Hepatocyte (in vitro differentiated cells): ENCODE measurements around the gene PMPCB. TPM values are rescaled to one million over a fixed set of nuclear protein-coding genes. Genes with fewer than 3 reads are reported as not detected.
A peak's percentile ranks its signal among the peaks of the same experiment; 100 is the strongest.

ENCODE experiments used
- DNase-seq: peaks from one replicate; pipeline ENCODE4 v3.0.0-alpha.2; 2016; ENCODE audit warnings: low spot score
- H2AFZ ChIP-seq: fragments of 200-600 bp; sonication (generic); 2 replicates; pipeline ENCODE4 v1.6.0; 2016; ENCODE audit warnings: antibody characterized with exemption, mild to moderate bottlenecking
- H3K27ac ChIP-seq: fragments of 200-600 bp; sonication (generic); 2 replicates; pipeline ENCODE4 v1.5.1; 2016; ENCODE audit warnings: mild to moderate bottlenecking
- H3K27me3 ChIP-seq: fragments of 200-600 bp; sonication (generic); 2 replicates; pipeline ENCODE4 v1.6.1; 2016
- H3K36me3 ChIP-seq: fragments of 200-600 bp; sonication (generic); replicated peaks from 2 replicates; pipeline ENCODE4 v1.5.1; 2016; ENCODE audit warnings: low read depth; ENCODE audit not compliant: insufficient read depth
- H3K4me1 ChIP-seq: fragments of 200-600 bp; sonication (generic); 2 replicates; pipeline ENCODE4 v1.5.1; 2016; ENCODE audit warnings: mild to moderate bottlenecking, moderate library complexity; ENCODE audit not compliant: insufficient read depth
- H3K4me2 ChIP-seq: fragments of 200-600 bp; sonication (generic); 2 replicates; pipeline ENCODE4 v1.6.0; 2016
- H3K4me3 ChIP-seq: fragments of 200-600 bp; sonication (generic); 2 replicates; pipeline ENCODE4 v1.5.1; 2016; ENCODE audit warnings: mild to moderate bottlenecking
- H3K79me2 ChIP-seq: fragments of 200-600 bp; sonication (generic); 2 replicates; pipeline ENCODE4 v1.6.0; 2017; ENCODE audit warnings: mild to moderate bottlenecking
- H3K9me2 ChIP-seq: fragments of 200-600 bp; sonication (generic); replicated peaks from 2 replicates; pipeline ENCODE4 v1.6.0; 2017; ENCODE audit warnings: mild to moderate bottlenecking; ENCODE audit not compliant: insufficient read depth
- H3K9me3 ChIP-seq: fragments of 200-600 bp; sonication (generic); 2 replicates; pipeline ENCODE4 v1.5.1; 2016; ENCODE audit warnings: low read depth, mild to moderate bottlenecking
- H4K20me1 ChIP-seq: fragments of 200-600 bp; sonication (generic); 2 replicates; pipeline ENCODE4 v1.6.0; 2016; ENCODE audit warnings: mild to moderate bottlenecking; ENCODE audit not compliant: insufficient read depth, poor library complexity, severe bottlenecking
- EZH2 ChIP-seq: fragments of 200-600 bp; sonication (generic); IDR thresholded peaks from 2 replicates; pipeline ENCODE4 v1.6.1; 2016; ENCODE audit warnings: antibody characterized with exemption, mild to moderate bottlenecking, borderline replicate concordance
- EZH2phosphoT487 ChIP-seq: fragments of 200-600 bp; sonication (generic); IDR thresholded peaks from one replicate; pipeline ENCODE4 v1.6.1; 2018; ENCODE audit warnings: antibody characterized with exemption, mild to moderate bottlenecking, low read depth, moderate library complexity; ENCODE audit not compliant: unreplicated experiment, severe bottlenecking
- WGBS: methylation state at CpG from one replicate; pipeline ENCODE4 v1.1.6; 2016; ENCODE audit warnings: low lambda C conversion rate; ENCODE audit errors: missing lambda C conversion rate; 5-methylcytosine and 5-hydroxymethylcytosine counted together
- polyA plus RNA-seq: library from polyadenylated mRNA; unstranded; fragments of >200 nt; fragmentation: Nextera tagmentation; extraction: Ambion mirVana; gene quantifications from 2 replicates; pipeline ENCODE4 v1.2.1, GENCODE V29; 2016
- total RNA-seq: library from RNA; depleted of rRNA; stranded (reverse); fragments of >200 nt; gene quantifications from 2 replicates; pipeline ENCODE4 v1.2.3, GENCODE V29; 2014
- TF ChIP-seq, protein P1 (sequence below): fragments of 200-600 bp; sonication (generic); IDR thresholded peaks from 2 replicates; pipeline ENCODE4 v1.5.1; 2016; ENCODE audit warnings: antibody characterized with exemption, mild to moderate bottlenecking; ENCODE audit not compliant: poor library complexity

The PMPCB gene
- total and polyA plus RNA-seq, 2 experiments from 2014 or later: 63.0 to 67.6 TPM

DNA sequence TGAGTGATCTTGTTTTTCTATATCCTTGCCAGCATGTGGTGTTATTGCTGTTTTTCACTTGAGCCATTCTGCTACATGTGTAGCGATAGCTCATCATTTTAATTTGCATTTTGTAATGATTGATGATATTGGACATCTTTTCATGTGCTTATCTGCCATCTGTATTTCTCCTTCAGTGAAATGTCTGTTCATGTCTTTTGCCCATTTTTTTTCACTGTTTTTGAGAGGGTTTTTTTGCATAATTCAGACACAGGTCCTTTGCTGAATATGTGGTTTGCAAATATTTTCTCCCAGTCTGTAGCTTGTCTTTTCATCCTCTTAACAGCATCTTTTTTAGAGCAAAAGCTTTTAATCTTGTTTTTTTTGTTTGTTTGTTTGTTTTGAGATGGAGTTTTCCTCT is 3.7 kb upstream of the PMPCB start:
- no peak overlapping the region for H3K4me2 ChIP-seq

DNA sequence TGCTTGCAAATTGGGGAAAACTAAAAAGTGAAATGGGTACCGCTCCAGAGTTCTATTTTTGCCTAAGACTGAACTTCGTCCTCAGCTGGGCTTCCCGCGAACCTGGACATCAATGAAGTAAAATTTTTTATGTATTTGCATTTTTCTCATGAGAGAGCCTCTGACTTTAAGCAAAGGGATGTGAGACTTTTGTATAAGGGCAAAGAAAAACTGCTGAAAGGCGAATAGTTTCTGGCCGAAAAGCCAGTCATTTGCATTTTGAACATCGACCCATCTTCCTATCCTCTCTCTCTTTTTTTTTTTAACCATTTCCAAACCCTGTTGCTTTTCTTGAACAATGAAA is 573 bp downstream of the PMPCB start:
- Histone ChIP-seq H3K4me1 (peaks cover 7% of the 10 kb centered on the region), H3K36me3 (peaks cover 7% of the 10 kb centered on the region), H3K79me2 (peaks cover 39% of the 10 kb centered on the region), H2AFZ (peak overlapping the region; percentile 64), H4K20me1 (no peaks in the 10 kb centered on the region), H3K4me2 (peak overlapping the region; percentile 86), H3K9me3 (no peaks in the 10 kb centered on the region), H3K9me2 (no peaks in the 10 kb centered on the region), H3K4me3 (peak overlapping the region; percentile 81), H3K27ac (peak overlapping the region; percentile 94), H3K27me3 (no peaks in the 10 kb centered on the region)
- no peak for DNase-seq
- under 1% methylated on average over 7 of the region's 7 CpGs for WGBS
- TF ChIP-seq EZH2phosphoT487 (no peak), EZH2 (no peak)
- TF ChIP-seq, protein P1, sequence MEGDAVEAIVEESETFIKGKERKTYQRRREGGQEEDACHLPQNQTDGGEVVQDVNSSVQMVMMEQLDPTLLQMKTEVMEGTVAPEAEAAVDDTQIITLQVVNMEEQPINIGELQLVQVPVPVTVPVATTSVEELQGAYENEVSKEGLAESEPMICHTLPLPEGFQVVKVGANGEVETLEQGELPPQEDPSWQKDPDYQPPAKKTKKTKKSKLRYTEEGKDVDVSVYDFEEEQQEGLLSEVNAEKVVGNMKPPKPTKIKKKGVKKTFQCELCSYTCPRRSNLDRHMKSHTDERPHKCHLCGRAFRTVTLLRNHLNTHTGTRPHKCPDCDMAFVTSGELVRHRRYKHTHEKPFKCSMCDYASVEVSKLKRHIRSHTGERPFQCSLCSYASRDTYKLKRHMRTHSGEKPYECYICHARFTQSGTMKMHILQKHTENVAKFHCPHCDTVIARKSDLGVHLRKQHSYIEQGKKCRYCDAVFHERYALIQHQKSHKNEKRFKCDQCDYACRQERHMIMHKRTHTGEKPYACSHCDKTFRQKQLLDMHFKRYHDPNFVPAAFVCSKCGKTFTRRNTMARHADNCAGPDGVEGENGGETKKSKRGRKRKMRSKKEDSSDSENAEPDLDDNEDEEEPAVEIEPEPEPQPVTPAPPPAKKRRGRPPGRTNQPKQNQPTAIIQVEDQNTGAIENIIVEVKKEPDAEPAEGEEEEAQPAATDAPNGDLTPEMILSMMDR: no peak

More for the DNA sequence above, 3.7 kb upstream of the PMPCB start:
- peaks cover 4% of the 10 kb centered on the region for H3K4me1 ChIP-seq
- no peak overlapping the region for H2AFZ ChIP-seq
- no peak overlapping the region for H3K4me3 ChIP-seq
- H3K27ac ChIP-seq: no peak overlapping the region
- no peaks in the 10 kb centered on the region for H3K27me3 ChIP-seq
- no peaks in the 10 kb centered on the region for H3K9me2 ChIP-seq
- TF ChIP-seq EZH2 (no peak), EZH2phosphoT487 (no peak)
- TF ChIP-seq, protein P1: no peak
- no peak for DNase-seq
- H3K79me2 ChIP-seq: peaks cover 11% of the 10 kb centered on the region
- H3K36me3 ChIP-seq: no peaks in the 10 kb centered on the region
- WGBS: 92% methylated on average over 1 of the region's 1 CpG
- H3K9me3 ChIP-seq: no peaks in the 10 kb centered on the region
- no peaks in the 10 kb centered on the region for H4K20me1 ChIP-seq

DNA sequence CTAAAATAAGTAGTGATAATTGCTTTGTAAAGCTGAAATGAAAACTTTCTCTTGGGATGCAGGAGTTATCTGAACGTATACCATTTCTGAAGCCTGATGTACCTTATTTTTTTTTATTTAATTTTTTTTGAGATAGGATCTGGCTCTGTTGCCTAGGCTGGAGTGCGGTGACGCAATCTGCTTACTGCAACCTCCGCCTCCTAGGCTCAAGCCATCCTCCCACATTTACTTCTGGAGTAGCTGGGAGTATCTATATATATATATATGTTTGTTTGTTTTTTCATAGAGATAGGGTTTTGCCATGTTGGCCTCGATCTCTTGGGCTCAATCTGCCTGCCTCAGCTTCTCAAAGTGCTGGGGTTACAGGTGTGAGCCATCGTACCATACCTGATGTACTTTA is 2.4 kb downstream of the PMPCB start:
- no peaks in the 10 kb centered on the region for H3K27me3 ChIP-seq

More for the DNA sequence above, 2.4 kb downstream of the PMPCB start:
- H3K4me2 ChIP-seq: no peak overlapping the region
- no peak overlapping the region for H2AFZ ChIP-seq
- H4K20me1 ChIP-seq: no peaks in the 10 kb centered on the region
- no peak overlapping the region for H3K4me3 ChIP-seq
- TF ChIP-seq EZH2: no peak
- no peak for TF ChIP-seq EZH2phosphoT487
- TF ChIP-seq, protein P1: no peak
- H3K4me1 ChIP-seq: peaks cover 7% of the 10 kb centered on the region
- 93% methylated on average over 6 of the region's 6 CpGs for WGBS
- H3K27ac ChIP-seq: no peak overlapping the region
- peaks cover 44% of the 10 kb centered on the region for H3K79me2 ChIP-seq
- peaks cover 7% of the 10 kb centered on the region for H3K36me3 ChIP-seq
- H3K9me3 ChIP-seq: no peaks in the 10 kb centered on the region
- H3K9me2 ChIP-seq: no peaks in the 10 kb centered on the region
- no peak for DNase-seq
